Gastrocnemius medialis (tissue), 4 donors: Measurements from ENCODE around the gene DNAJB13. TPM values are rescaled to one million over a fixed set of nuclear protein-coding genes. Genes with fewer than 3 reads are reported as not detected.

Experiments
- ATAC-seq, 2 donors: fragments of 150-250 bp; one replicate each; pipeline ENCODE4 v1.9.1; 2016
- DNase-seq, 2 donors: peaks; one replicate each; pipeline ENCODE4 v3.0.0-alpha.2; 2019
- H3K27ac ChIP-seq, 4 donors: fragments of 200-600 bp; sonication (generic); 1 replicate in 1 of 4; 2 replicates in 3 of 4; pipeline ENCODE4 v1.5.1; 2016 to 2018; ENCODE audit warnings: mild to moderate bottlenecking in 2 of 4, moderate library complexity in 1 of 4
- H3K27me3 ChIP-seq, 3 donors: fragments of 200-600 bp; sonication (generic) in 2 of 3; 1 replicate in 1 of 3; 2 replicates in 2 of 3; pipeline versions ENCODE4 v1.5.1 to v1.6.0; 2016 to 2019; ENCODE audit warnings: mild to moderate bottlenecking in 1 of 3, moderate library complexity in 1 of 3
- H3K36me3 ChIP-seq, 2 donors: fragments of 200-600 bp; sonication (generic) in 1 of 2; one replicate each; pipeline ENCODE4 v1.5.1; 2017 to 2018
- H3K4me1 ChIP-seq, 2 donors: fragments of 200-600 bp; sonication (generic) in 1 of 2; one replicate each; pipeline ENCODE4 v1.5.1; 2016 to 2017; ENCODE audit warnings: mild to moderate bottlenecking in 2 of 2
- H3K4me3 ChIP-seq, 4 donors: fragments of 200-600 bp; sonication (generic) in 3 of 4; 1 replicate in 1 of 4; 2 replicates in 3 of 4; pipeline ENCODE4 v1.5.1; 2016 to 2019; ENCODE audit warnings: mild to moderate bottlenecking in 2 of 4
- H3K9me3 ChIP-seq, 3 donors: fragments of 200-600 bp; sonication (generic) in 2 of 3; 1 replicate in 1 of 3; 2 replicates in 2 of 3; pipeline ENCODE4 v1.5.1; 2016 to 2019
- CTCF ChIP-seq, 5 experiments: fragments of 450-650 bp in 3 of 5; fragments of 200-600 bp in 2 of 5; sonication (generic) in 2 of 5; IDR thresholded peaks in 4 of 5; conservative IDR thresholded peaks in 1 of 5; 1 replicate in 4 of 5; 2 replicates in 1 of 5; pipeline ENCODE4 v1.5.1; 2016 to 2019; ENCODE audit warnings: antibody characterized with exemption in 5 of 5, mild to moderate bottlenecking in 3 of 5, moderate library complexity in 3 of 5
- POLR2A ChIP-seq, 2 donors: fragments of 450-650 bp; IDR thresholded peaks; one replicate each; pipeline ENCODE4 v1.6.1; 2017; ENCODE audit warnings: antibody characterized with exemption in 2 of 2, mild to moderate bottlenecking in 2 of 2, moderate library complexity in 2 of 2
- in situ Hi-C, 4 donors: fragments of 200-750 bp; cut with MboI; loops; one replicate each; pipeline versions ENCODE4 v1.15.0 to v1.8.0; 2017; ENCODE audit warnings: low sequenced_read_pairs in 4 of 4
- intact Hi-C: fragments of 100-400 bp; cut with DNase I; formaldehyde crosslinking; loops from one replicate; pipeline ENCODE4 v1.15.1; 2023; ENCODE audit warnings: low total_unique reads
- total RNA-seq, 4 donors: library from RNA; depleted of rRNA; stranded (reverse); fragments of >200 nt; gene quantifications; one replicate each; pipeline versions ENCODE4 v1.1.0 to v1.2.3, GENCODE V29; 2016

DNAJB13 gene
- total RNA-seq, 4 donors from 2014 or later, result not detected

GRCh38 chr11:73913472-73913871, 37.4 kb upstream of the DNAJB13 start:
- intact Hi-C loops, result no loop called here
- Histone ChIP-seq H3K4me1 (no peaks in the 10 kb centered on the region), H3K36me3 (peaks cover 0 to 61% of the 10 kb centered on the region in 2 donors), H3K9me3 (no peaks in the 10 kb centered on the region), H3K27ac (no peak overlapping the region), H3K27me3 (no peaks in the 10 kb centered on the region), H3K4me3 (no peak overlapping the region)
- no peak for DNase-seq
- in situ Hi-C loops, result no loop called here
- no peak for TF ChIP-seq CTCF (IDR thresholded peaks at IDR 0.05 in 4 of 5, conservative IDR thresholded peaks at IDR 0.05 in 1 of 5)
- TF ChIP-seq POLR2A (IDR thresholded peaks at IDR 0.05), result no peak
- no peak for ATAC-seq

GRCh38 chr11:73914284-73914683, 36.5 kb upstream of the DNAJB13 start:
- in situ Hi-C loops, result no loop called here
- Histone ChIP-seq H3K27me3 (no peaks in the 10 kb centered on the region), H3K9me3 (no peaks in the 10 kb centered on the region), H3K27ac (no peak overlapping the region), H3K4me1 (no peaks in the 10 kb centered on the region), H3K36me3 (peaks cover 0 to 66% of the 10 kb centered on the region in 2 donors), H3K4me3 (no peak overlapping the region)
- intact Hi-C loops, result no loop called here
- TF ChIP-seq CTCF (IDR thresholded peaks at IDR 0.05 in 4 of 5, conservative IDR thresholded peaks at IDR 0.05 in 1 of 5) (no peak), POLR2A (IDR thresholded peaks at IDR 0.05) (no peak)
- ATAC-seq (no peak), DNase-seq (no peak)

DNA sequence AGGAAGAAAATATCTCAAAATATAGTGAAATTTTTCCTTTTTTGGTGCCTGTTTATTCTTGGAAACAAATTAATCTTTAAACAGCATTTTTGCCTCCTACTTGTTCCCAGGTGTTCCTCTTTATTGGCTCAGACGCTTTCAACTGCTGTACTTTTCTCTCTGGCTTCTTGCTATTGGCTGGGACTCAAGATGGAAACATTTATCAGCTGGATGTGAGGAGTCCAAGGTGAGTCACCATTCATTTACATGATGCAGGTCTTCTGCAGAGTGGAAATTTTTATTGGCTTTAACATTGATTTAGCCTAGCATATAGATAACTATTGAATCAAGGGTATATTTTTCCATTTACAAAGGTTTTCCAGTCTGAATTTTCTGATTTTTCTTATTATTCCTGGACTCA, 34.4 kb upstream of the DNAJB13 start:
- in situ Hi-C loops, result no loop called here
- no peak for ATAC-seq

DNA sequence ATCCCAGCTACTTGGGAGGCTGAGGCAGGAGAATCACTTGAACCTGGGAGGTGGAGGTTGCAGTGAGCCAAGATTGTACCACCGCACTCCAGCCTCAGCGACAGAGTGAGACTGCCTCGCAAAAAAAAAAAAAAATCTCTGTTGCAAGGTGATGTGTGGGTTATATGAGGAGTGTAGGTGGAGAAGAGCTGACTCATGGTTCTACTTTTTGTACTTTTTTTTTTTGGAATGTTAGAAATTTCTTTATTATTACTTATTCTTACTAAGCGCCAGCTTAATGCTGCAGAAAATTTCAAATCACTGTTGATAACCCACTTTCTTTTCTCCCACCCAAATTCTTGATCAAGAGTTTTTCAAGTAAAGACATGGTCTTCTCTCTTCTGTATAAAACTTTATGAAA, 29.6 kb upstream of the DNAJB13 start:
- peaks cover 0 to 71% of the 10 kb centered on the region in 2 donors for H3K36me3 ChIP-seq
- no peaks in the 10 kb centered on the region for H3K27me3 ChIP-seq
- ATAC-seq, result no peak
- TF ChIP-seq POLR2A (IDR thresholded peaks at IDR 0.05) (no peak), CTCF (IDR thresholded peaks at IDR 0.05 in 4 of 5, conservative IDR thresholded peaks at IDR 0.05 in 1 of 5) (no peak)
- no peaks in the 10 kb centered on the region for H3K9me3 ChIP-seq
- H3K4me3 ChIP-seq, result no peak overlapping the region
- intact Hi-C loops (no loop called here), in situ Hi-C loops (no loop called here)
- no peak overlapping the region for H3K27ac ChIP-seq
- no peaks in the 10 kb centered on the region for H3K4me1 ChIP-seq
- DNase-seq, result no peak

More for the DNA sequence above, 34.4 kb upstream of the DNAJB13 start:
- H3K4me1 ChIP-seq, result no peaks in the 10 kb centered on the region
- H3K4me3 ChIP-seq, result no peak overlapping the region
- H3K27ac ChIP-seq, result no peak overlapping the region
- intact Hi-C loops, result no loop called here
- H3K9me3 ChIP-seq, result no peaks in the 10 kb centered on the region
- TF ChIP-seq CTCF (IDR thresholded peaks at IDR 0.05 in 4 of 5, conservative IDR thresholded peaks at IDR 0.05 in 1 of 5), result no peak
- TF ChIP-seq POLR2A (IDR thresholded peaks at IDR 0.05), result no peak
- no peaks in the 10 kb centered on the region for H3K27me3 ChIP-seq
- DNase-seq, result no peak
- H3K36me3 ChIP-seq, result peaks cover 0 to 61% of the 10 kb centered on the region in 2 donors

DNA sequence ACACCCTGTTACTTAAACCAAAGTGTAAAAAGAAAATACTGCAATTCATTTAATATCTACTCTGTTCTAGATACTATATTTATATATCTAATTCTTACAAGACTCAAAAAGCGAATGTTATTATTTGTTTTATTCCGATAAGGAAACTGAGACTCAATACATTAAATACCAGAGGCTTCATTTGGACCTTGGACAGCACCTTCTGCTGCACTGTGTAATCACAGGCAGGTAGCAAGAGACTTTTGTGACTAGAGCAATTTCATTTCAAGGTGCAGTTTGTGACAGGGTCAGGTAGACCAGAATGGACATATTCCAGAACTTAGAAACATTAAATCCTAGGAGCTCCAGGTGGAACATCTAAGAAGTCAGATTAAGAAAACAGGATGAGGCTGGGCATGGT, 21.4 kb upstream of the DNAJB13 start:
- ATAC-seq, result no peak
- intact Hi-C loops (no loop called here), in situ Hi-C loops (no loop called here)
- no peaks in the 10 kb centered on the region for H3K27me3 ChIP-seq
- H3K4me3 ChIP-seq, result no peak overlapping the region
- TF ChIP-seq CTCF (IDR thresholded peaks at IDR 0.05 in 4 of 5, conservative IDR thresholded peaks at IDR 0.05 in 1 of 5) (no peak), POLR2A (IDR thresholded peaks at IDR 0.05) (no peak)
- no peaks in the 10 kb centered on the region for H3K4me1 ChIP-seq
- H3K9me3 ChIP-seq, result no peaks in the 10 kb centered on the region
- no peak overlapping the region for H3K27ac ChIP-seq
- DNase-seq, result no peak
- H3K36me3 ChIP-seq, result peaks cover 0 to 59% of the 10 kb centered on the region in 2 donors
